GM12891 (cell line): Measurements from ENCODE around the gene ETFA.

Experiments used
- POLR2A ChIP-seq: IDR thresholded peaks from 2 replicates; pipeline ENCODE4 v1.6.1; 2011; ENCODE audit warnings: low read depth, low read length, control low read depth
- POLR2AphosphoS5 ChIP-seq: IDR thresholded peaks from 2 replicates; pipeline ENCODE4 v1.6.1; 2011; ENCODE audit warnings: low read depth, low read length, control low read depth
- POU2F2 ChIP-seq: IDR thresholded peaks from 2 replicates; pipeline ENCODE4 v1.6.1; 2011; ENCODE audit warnings: low read depth, mild to moderate bottlenecking, control low read depth, low read length, moderate library complexity
- SPI1 ChIP-seq: IDR thresholded peaks from 2 replicates; pipeline ENCODE4 v1.6.1; 2011; ENCODE audit warnings: low read depth, low read length, control low read depth
- TAF1 ChIP-seq: IDR thresholded peaks from 2 replicates; pipeline ENCODE4 v1.6.1; 2011; ENCODE audit warnings: low read depth, low read length, control low read depth

GRCh38 chr15:76201536-76202255 is 109.6 kb downstream of the ETFA start:
- TF ChIP-seq POLR2AphosphoS5 (no peak), POLR2A (no peak), TAF1 (no peak), SPI1 (no peak), POU2F2 (no peak)
